ENCODE results near the gene HECTD4. TPM values are rescaled to one million over a fixed set of nuclear protein-coding genes. Genes with fewer than 3 reads are reported as not detected.

The HECTD4 gene
- total RNA-seq, 1 experiment from 2014 or later, result 31.2 TPM

GRCh38 chr12:112196196-112196875 is 185.9 kb downstream of the HECTD4 start:
- Histone ChIP-seq H3K79me2 (ENCODE audit: insufficient read depth, low read length) (no peaks in the 10 kb centered on the region), H4K20me1 (ENCODE audit: insufficient read depth) (no peaks in the 10 kb centered on the region), H3K9ac (ENCODE audit: low read length) (no peak overlapping the region), H3K27ac (ENCODE audit: low read depth, low read length) (no peak overlapping the region), H3K4me1 (ENCODE audit: control insufficient read depth in 1 of 2, insufficient read depth in 2 of 2, low read length in 2 of 2) (no peaks in the 10 kb centered on the region), H3K9me2 (ENCODE audit: insufficient read depth) (no peaks in the 10 kb centered on the region), H3K4me2 (ENCODE audit: low read length) (no peak overlapping the region), H2AFZ (ENCODE audit: low read depth, low read length, poor library complexity, severe bottlenecking) (no peak overlapping the region), H3K36me3 (ENCODE audit: control insufficient read depth in 1 of 2, insufficient read depth in 2 of 2, low read length in 2 of 2) (peaks cover 0 to 3% of the 10 kb centered on the region in 2 experiments; a peak in 2 of 4 replicates), H3K27me3 (ENCODE audit: insufficient read depth, low read length) (no peaks in the 10 kb centered on the region), H3K4me3 (replicated peaks in 1 of 2; ENCODE audit: low read depth in 1 of 2, low read length in 2 of 2) (no peak overlapping the region), H3K9me3 (ENCODE audit: control insufficient read depth in 1 of 2, insufficient read depth in 1 of 2, low read depth in 1 of 2, low read length in 2 of 2) (no peaks in the 10 kb centered on the region)
- TF ChIP-seq YY1 (IDR thresholded peaks at IDR 0.05; ENCODE audit: extremely low read depth, insufficient replicate concordance, low read depth, low read length), result no peak
- TF ChIP-seq JUND (IDR thresholded peaks at IDR 0.05), result no peak
- TF ChIP-seq ZFX (IDR thresholded peaks at IDR 0.05), result no peak
- TF ChIP-seq EZH2 (IDR thresholded peaks at IDR 0.05), result no peak
- ChIA-PET POLR2A (no interaction called here), RAD21 (ENCODE audit: low non-redundant PET in 1 of 2, low total read pairs in 2 of 2, uncharacterized antibody in 2 of 2, unreplicated experiment in 2 of 2) (interaction anchor here in 1 of 2 experiments (0.6 kb wide), 1 partner anchor 16 kb away, joined by 3 read pairs; no protein-coding TSS in a partner anchor), CTCF (interaction anchor here (1.1 kb wide), 1 partner anchor 191 kb away, joined by 3 read pairs; no protein-coding TSS in a partner anchor)
- no TSS peak for BruUV-seq (replicated peaks)
- no peak for ATAC-seq
- no peak for DNase-seq (ENCODE audit: low read depth, low spot score)
- intact Hi-C loops (cut with micrococcal nuclease), result loop anchor here (10.0 kb wide), 1 partner anchor 372 kb away; no protein-coding TSS in a partner anchor

GRCh38 chr12:112194601-112195247 is 187.5 kb downstream of the HECTD4 start:
- H4K20me1 ChIP-seq (ENCODE audit: insufficient read depth), result no peaks in the 10 kb centered on the region
- POLR2A ChIA-PET, result no interaction called here
- intact Hi-C loops (cut with micrococcal nuclease), result loop anchor here (10.0 kb wide), 1 partner anchor 370 kb away; no protein-coding TSS in a partner anchor
- ATAC-seq (no peak), DNase-seq (ENCODE audit: low read depth, low spot score) (no peak)
- BruUV-seq (replicated peaks), result no TSS peak
- no peaks in the 10 kb centered on the region for H3K79me2 ChIP-seq (ENCODE audit: insufficient read depth, low read length)
- H3K36me3 ChIP-seq (ENCODE audit: control insufficient read depth in 1 of 2, insufficient read depth in 2 of 2, low read length in 2 of 2), result no peaks in the 10 kb centered on the region; a peak in 1 of 4 replicates
- H2AFZ ChIP-seq (ENCODE audit: low read depth, low read length, poor library complexity, severe bottlenecking), result no peak overlapping the region
- no peaks in the 10 kb centered on the region for H3K27me3 ChIP-seq (ENCODE audit: insufficient read depth, low read length)
- CTCF ChIA-PET, result no interaction called here
- no peak overlapping the region for H3K4me3 ChIP-seq (replicated peaks in 1 of 2; ENCODE audit: low read depth in 1 of 2, low read length in 2 of 2)
- no peaks in the 10 kb centered on the region for H3K9me3 ChIP-seq (ENCODE audit: control insufficient read depth in 1 of 2, insufficient read depth in 1 of 2, low read depth in 1 of 2, low read length in 2 of 2)
- no peaks in the 10 kb centered on the region for H3K9me2 ChIP-seq (ENCODE audit: insufficient read depth)
- RAD21 ChIA-PET (ENCODE audit: low non-redundant PET in 1 of 2, low total read pairs in 2 of 2, uncharacterized antibody in 2 of 2, unreplicated experiment in 2 of 2), result no interaction called here
- H3K4me1 ChIP-seq (ENCODE audit: control insufficient read depth in 1 of 2, insufficient read depth in 2 of 2, low read length in 2 of 2), result peaks cover 2 to 6% of the 10 kb centered on the region in 2 experiments; a peak in 2 of 4 replicates
- no peak overlapping the region for H3K9ac ChIP-seq (ENCODE audit: low read length)
- H3K4me2 ChIP-seq (ENCODE audit: low read length), result no peak overlapping the region
- H3K27ac ChIP-seq (ENCODE audit: low read depth, low read length), result no peak overlapping the region
- TF ChIP-seq CBX3 (IDR thresholded peaks at IDR 0.05; ENCODE audit: low read depth) (no peak), EGR1 (IDR thresholded peaks at IDR 0.05; ENCODE audit: low read depth) (no peak), FOSL1 (IDR thresholded peaks at IDR 0.05; ENCODE audit: low read depth) (no peak), RAD21 (IDR thresholded peaks at IDR 0.05; ENCODE audit: low read depth) (no peak), TCF7L2 (IDR thresholded peaks at IDR 0.05; ENCODE audit: borderline replicate concordance, extremely low read depth, insufficient read depth, insufficient read length) (no peak), JUND (IDR thresholded peaks at IDR 0.05) (no peak), ZNF274 (IDR thresholded peaks at IDR 0.05; ENCODE audit: low read depth, low read length) (no peak), ELF1 (IDR thresholded peaks at IDR 0.05; ENCODE audit: borderline replicate concordance, low read depth) (no peak)
